ENCODE results near the gene KLHL29.

KLHL29 gene

DNA sequence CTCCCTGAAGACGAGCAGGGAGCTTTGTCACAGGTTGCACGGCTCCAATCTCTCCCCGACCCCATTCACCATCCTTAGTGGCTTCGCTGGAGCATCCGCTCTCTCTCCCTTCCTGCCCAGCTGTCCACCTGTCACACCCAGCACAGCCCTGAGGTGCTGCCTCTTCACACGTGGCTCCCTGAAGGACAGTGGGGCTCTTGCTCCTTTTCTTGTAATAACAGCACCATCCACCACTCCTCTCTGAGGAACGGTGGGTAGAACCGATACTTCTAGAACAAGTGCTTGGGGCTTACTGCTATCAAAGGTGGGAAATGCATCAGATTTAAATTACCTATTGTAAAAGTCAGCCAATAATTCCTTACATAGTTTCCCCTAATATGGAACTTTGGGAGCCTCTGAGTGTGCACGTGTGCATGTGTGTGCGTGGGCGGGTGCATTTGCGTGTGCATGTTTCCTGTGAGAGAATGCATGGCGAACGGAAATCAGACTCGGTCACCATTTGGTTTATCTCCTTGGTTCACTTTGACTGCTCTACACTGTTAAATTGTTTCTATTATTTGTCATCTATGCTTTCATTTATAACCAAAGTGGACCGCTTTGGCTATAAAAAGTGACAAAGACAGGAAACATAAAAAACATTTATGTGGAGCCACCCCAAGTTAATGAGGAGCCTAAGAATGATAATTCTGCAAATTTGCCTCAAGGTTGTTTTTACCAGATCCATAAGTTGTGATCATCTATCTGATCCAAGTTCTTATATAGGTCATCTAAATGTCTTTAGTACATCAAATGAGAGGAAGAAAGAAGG, 39.1 kb downstream of the KLHL29 start:
- no peak overlapping the region for H3K4me3 ChIP-seq (replicated peaks; ENCODE audit: low read depth, low read length)
- TF ChIP-seq, protein P1, sequence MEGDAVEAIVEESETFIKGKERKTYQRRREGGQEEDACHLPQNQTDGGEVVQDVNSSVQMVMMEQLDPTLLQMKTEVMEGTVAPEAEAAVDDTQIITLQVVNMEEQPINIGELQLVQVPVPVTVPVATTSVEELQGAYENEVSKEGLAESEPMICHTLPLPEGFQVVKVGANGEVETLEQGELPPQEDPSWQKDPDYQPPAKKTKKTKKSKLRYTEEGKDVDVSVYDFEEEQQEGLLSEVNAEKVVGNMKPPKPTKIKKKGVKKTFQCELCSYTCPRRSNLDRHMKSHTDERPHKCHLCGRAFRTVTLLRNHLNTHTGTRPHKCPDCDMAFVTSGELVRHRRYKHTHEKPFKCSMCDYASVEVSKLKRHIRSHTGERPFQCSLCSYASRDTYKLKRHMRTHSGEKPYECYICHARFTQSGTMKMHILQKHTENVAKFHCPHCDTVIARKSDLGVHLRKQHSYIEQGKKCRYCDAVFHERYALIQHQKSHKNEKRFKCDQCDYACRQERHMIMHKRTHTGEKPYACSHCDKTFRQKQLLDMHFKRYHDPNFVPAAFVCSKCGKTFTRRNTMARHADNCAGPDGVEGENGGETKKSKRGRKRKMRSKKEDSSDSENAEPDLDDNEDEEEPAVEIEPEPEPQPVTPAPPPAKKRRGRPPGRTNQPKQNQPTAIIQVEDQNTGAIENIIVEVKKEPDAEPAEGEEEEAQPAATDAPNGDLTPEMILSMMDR (IDR thresholded peaks at IDR 0.05; ENCODE audit: low read length, missing control alignments): no peak
- no peak for DNase-seq (ENCODE audit: low read depth)

DNA sequence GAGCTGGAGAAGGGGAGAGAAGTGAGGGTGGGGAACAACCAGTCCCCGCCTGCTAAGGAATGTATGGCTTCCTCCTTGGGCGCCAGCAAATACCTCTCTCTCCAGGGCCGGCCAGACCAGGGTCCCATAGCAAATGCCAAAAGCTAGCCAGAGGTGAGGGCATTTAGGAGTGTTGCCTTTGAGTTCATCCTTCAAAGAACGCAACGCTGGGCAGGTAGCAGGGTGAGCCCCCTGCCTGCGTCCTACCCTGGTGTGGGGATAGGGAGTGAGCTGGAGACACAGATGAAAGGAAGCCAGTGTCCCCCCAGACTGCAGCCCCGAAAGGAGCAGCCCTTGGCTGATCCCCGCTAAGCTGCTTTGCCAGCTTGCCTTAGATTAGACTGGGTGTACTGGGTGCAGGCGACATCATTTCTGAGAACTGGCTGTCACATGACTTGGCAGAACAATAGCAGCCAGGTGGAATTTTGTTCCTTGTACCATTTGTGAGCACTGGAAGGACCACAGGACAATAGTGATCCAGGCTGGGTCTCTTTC, 40.4 kb downstream of the KLHL29 start:
- no peak overlapping the region for H3K4me3 ChIP-seq (replicated peaks; ENCODE audit: low read depth, low read length)
- TF ChIP-seq, protein P1 (IDR thresholded peaks at IDR 0.05; ENCODE audit: low read length, missing control alignments): no peak
- DNase-seq (ENCODE audit: low read depth): no peak

DNA sequence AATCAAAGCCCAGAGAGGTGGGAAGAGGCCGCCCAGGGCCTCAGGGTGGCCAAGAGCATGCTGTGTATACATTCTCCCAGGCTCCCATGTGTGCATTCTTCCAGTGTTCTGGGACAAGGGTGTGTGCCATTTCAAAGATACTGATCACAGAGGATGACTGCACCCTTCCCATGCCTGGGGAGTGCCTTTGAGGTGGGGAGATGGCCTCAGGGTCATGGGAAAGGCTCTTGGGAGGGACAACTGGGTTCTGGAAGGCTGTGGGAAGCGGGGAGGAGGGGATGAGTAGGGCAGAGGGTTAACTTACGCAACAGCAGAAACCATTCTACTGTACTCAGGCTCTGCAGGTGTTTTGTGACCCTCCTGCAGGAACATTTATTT, 40.9 kb downstream of the KLHL29 start:
- no peak for DNase-seq (ENCODE audit: low read depth)
- TF ChIP-seq, protein P1 (IDR thresholded peaks at IDR 0.05; ENCODE audit: low read length, missing control alignments): no peak
- no peak overlapping the region for H3K4me3 ChIP-seq (replicated peaks; ENCODE audit: low read depth, low read length)

DNA sequence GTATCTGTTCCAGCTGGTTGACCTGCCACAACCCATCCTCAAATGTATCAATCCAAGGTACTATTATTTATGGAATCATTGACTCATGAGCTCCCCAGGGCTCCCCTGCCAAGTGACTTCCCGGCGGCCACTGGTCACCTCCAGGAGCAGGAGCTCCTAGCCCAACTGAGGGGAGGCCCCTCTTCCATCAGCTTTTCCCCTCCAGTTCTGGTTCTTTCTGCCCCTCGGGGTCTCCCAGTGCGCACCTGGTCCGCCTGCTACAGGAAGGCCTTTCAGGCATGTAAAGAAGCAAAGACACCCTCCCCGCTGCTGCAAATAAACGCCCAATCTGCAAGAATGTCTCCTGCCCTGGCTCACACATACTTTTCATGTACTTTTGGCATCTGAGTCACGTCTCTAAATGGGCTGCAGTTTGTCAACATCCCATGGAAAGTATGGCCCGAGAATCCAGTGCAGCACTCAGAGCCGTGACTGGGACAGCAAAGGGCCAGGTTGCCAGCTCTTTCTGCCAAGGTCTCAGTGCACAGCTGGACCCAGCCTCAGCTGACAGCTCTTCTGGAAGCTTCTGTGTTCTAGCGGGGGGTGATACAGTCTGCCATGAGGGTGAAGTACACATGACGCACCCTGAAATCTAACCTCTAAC, 41.4 kb downstream of the KLHL29 start:
- no peak overlapping the region for H3K4me3 ChIP-seq (replicated peaks; ENCODE audit: low read depth, low read length)
- TF ChIP-seq, protein P1 (IDR thresholded peaks at IDR 0.05; ENCODE audit: low read length, missing control alignments): no peak
- DNase-seq (ENCODE audit: low read depth): peak; percentile 67

DNA sequence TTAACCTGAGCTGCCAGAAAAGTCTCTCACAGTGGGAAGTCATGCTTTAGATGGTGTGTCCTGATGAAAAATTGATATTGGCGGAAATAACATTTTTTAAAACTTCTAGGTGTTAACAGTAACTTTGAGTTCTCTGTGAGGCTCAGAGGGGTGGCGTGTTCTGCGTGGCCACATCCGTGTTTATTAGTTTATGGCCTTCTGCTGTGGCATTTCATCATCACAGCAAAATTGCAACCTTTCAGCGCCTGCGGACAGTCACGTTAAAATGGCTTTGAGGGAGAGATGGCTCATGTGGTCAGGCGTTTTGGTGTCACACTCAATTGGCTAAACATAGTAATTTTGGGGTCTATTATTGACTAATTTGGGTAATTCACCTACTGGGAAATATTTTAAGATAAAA, 42.4 kb downstream of the KLHL29 start:
- H3K4me3 ChIP-seq (replicated peaks; ENCODE audit: low read depth, low read length): no peak overlapping the region
- DNase-seq (ENCODE audit: low read depth): no peak
- TF ChIP-seq, protein P1 (IDR thresholded peaks at IDR 0.05; ENCODE audit: low read length, missing control alignments): no peak

DNA sequence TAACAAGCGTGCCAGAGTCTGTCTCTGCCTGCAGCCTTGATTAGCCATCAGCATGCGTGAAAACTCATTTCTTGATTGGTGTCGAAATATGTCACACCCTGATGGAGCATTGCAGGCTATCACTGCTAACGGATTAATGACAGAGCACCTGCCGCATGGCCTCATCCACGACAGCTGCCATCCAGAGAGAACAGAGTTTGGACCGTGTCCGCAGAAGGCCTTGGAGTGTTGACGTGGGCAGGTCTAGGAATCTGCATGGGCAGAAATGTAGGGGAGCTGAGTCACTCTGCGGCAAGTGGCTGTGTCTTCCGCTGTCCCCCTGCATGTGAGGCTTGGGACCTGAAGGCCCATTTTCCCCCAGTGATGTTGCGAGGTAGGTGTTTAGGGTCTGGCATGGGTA, 43.0 kb downstream of the KLHL29 start:
- DNase-seq (ENCODE audit: low read depth): no peak
- no peak overlapping the region for H3K4me3 ChIP-seq (replicated peaks; ENCODE audit: low read depth, low read length)
- TF ChIP-seq, protein P1 (IDR thresholded peaks at IDR 0.05; ENCODE audit: low read length, missing control alignments): no peak

All from fibroblast of pulmonary artery (primary cell).